ENCODE measurements around the gene RPS21.
"Not testable (repeated sequence)": the region's sequence is repeated elsewhere in the genome, so short reads cannot be mapped to it uniquely, and the experiment has no call there.

Gene RPS21

DNA sequence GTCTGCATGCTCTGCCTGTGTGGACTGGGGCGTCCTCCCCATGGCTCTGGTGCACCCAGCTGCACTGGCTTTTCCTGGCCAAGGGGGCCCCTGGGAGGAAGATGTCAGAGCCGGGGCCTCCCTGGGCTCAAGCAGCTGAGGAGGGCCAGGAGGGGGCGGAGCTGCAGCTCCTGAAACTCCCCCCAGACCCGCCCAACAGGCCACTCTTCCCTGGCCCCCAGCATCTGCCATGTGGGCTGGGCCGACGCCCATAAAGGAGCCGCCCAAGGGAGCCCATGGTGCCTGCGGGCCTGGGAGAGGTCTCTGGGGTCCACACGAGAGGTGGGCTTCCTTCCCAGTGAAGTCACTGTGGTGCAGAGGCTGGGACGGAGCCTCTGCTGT, 36.4 kb downstream of the RPS21 start:
- ChIA-PET POLR2A (no interaction called here), CTCF (interaction anchor here (2.6 kb wide), 1 partner anchor 14 kb away, joined by 9 read pairs; no protein-coding TSS in a partner anchor)
- DNase-seq (ENCODE audit: extremely low spot score): no peak
- TF ChIP-seq, protein P1, sequence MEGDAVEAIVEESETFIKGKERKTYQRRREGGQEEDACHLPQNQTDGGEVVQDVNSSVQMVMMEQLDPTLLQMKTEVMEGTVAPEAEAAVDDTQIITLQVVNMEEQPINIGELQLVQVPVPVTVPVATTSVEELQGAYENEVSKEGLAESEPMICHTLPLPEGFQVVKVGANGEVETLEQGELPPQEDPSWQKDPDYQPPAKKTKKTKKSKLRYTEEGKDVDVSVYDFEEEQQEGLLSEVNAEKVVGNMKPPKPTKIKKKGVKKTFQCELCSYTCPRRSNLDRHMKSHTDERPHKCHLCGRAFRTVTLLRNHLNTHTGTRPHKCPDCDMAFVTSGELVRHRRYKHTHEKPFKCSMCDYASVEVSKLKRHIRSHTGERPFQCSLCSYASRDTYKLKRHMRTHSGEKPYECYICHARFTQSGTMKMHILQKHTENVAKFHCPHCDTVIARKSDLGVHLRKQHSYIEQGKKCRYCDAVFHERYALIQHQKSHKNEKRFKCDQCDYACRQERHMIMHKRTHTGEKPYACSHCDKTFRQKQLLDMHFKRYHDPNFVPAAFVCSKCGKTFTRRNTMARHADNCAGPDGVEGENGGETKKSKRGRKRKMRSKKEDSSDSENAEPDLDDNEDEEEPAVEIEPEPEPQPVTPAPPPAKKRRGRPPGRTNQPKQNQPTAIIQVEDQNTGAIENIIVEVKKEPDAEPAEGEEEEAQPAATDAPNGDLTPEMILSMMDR (IDR thresholded peaks at IDR 0.05; ENCODE audit: control extremely low read depth, extremely low read depth, low read depth, missing control alignments): no peak

- ChIA-PET POLR2A (no interaction called here), CTCF (interaction anchor here (2.6 kb wide), 1 partner anchor 15 kb away, joined by 9 read pairs; no protein-coding TSS in a partner anchor)
- DNase-seq (ENCODE audit: extremely low spot score): no peak
- TF ChIP-seq, protein P1 (IDR thresholded peaks at IDR 0.05; ENCODE audit: control extremely low read depth, extremely low read depth, low read depth, missing control alignments): no peak
Measured at GRCh38 chr20:62424249-62425107, 37.6 kb downstream of the RPS21 start.

DNA sequence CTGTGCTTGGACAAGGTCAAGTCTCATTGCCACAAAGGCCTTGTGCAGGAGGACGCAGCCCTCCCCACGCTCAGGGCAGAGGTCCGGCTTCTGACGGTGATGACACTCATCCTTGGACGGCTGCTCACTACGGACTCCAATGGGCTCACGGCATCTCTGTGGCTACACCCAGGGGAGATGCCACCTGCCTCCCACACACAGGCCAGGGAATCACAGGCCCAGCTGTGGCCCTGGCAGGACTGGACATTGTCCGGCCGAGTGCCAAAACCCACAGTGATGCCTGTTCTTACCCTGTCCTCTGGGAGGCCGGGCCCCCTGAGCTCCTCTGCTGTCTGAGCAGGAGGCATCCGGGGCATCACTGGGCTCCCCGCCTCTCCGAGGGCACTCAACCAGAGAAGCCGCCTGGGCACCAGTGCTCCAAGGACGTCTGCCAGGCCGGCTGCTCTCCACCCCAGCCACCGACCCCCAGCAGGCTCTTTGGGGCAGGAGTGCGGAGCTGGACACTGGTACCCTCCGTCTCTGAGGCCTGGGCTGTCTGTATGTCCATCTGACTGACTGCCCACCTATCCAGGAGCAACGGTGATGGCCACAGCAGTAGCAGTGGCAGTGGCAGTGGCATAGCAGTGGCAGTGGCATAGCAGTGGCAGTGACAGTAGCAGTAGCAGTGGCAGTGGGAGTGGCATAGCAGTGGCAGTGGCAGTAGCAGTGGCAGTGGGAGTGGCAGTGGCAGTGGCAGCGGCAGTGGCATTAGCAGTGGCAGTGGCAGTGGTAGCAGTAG, 38.6 kb downstream of the RPS21 start:
- TF ChIP-seq, protein P1 (IDR thresholded peaks at IDR 0.05; ENCODE audit: control extremely low read depth, extremely low read depth, low read depth, missing control alignments): no peak
- ChIA-PET POLR2A (no interaction called here), CTCF (no interaction called here)
- no peak for DNase-seq (ENCODE audit: extremely low spot score)

GRCh38 chr20:62426059-62426348, 39.1 kb downstream of the RPS21 start:
- POLR2A ChIA-PET; DNase-seq (ENCODE audit: extremely low spot score): not testable (repeated sequence)
- CTCF ChIA-PET: interaction anchor here (1.2 kb wide), 1 partner anchor 74 kb away, joined by 3 read pairs; no protein-coding TSS in a partner anchor

- TF ChIP-seq, protein P1 (IDR thresholded peaks at IDR 0.05; ENCODE audit: control extremely low read depth, extremely low read depth, low read depth, missing control alignments): no peak
- no peak for DNase-seq (ENCODE audit: extremely low spot score)
- ChIA-PET POLR2A (no interaction called here), CTCF (interaction anchor here (1.2 kb wide), 1 partner anchor 73 kb away, joined by 3 read pairs; no protein-coding TSS in a partner anchor)
Measured at GRCh38 chr20:62426699-62427131, 39.8 kb downstream of the RPS21 start.

DNA sequence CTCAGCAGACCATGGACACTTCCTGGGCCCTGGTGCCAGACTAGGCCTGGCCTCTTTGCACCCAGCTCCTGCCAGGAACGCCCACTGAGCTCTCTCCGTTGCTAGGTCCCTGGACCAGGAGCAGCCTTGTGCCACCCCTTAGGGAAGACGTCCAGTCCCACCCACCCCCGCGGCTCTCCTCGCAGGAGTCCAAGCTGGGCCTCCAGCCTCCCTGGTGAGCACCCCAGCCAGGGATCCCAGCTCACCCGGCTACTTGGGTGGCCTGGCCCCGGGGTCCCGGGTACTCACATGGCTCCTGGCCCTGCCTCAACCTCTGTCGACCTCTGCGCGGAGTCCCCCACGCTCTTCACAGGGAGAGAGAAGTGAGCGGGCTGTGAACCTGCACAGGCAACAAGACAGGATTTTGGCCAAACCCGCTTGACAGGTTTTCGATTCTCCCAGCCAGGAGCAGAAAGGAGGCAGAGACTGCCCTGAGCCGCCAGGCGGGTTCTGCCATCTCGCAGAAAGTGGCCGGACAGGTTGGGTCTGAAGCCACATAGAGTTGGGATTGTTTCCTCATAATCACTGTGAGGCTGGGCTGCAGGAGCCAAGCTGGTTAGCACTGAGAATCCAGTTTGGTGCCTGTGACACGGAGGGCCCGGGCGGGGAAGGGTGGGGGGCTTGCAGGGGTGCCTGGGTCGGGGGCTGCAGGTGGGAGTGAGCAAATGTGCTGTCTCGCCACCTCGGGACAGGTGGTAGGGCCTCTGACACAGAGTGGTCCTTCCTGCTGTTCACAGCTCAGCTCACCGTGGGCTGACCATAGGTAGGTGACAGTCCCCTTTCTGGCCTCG, 40.5 kb downstream of the RPS21 start, which contains the start of gene RBBP8NL:
RBBP8NL (minus strand) TSS at position 368 of the 830 bp plus-strand sequence. CDS start 7,892 bp downstream, outside the sequence.
- ChIA-PET POLR2A (no interaction called here), CTCF (interaction anchor here (1.2 kb wide), 1 partner anchor 72 kb away, joined by 3 read pairs; no protein-coding TSS in a partner anchor)
- no peak for DNase-seq (ENCODE audit: extremely low spot score)
- TF ChIP-seq, protein P1 (IDR thresholded peaks at IDR 0.05; ENCODE audit: control extremely low read depth, extremely low read depth, low read depth, missing control alignments): no peak
